Effector memory CD8-positive, alpha-beta T cell (primary cell): ENCODE results near the gene APLF.
"Not testable (repeated sequence)": the region's sequence is repeated elsewhere in the genome, so short reads cannot be mapped to it uniquely, and the experiment has no call there.

Experiments used
- ATAC-seq: fragments of 150-1000 bp; cut with Tn5 transposase; replicated peaks from 2 replicates; pipeline ENCODE4 v1.10.0; 2021; ENCODE audit warnings: mild to moderate bottlenecking, moderate library complexity
- DNase-seq, 3 experiments: peaks; one replicate each; pipeline ENCODE4 v3.0.0; 2021
- H3K27ac Mint-ChIP-seq, 2 donors: one replicate each; pipeline ENCODE4 v1.8.0; 2022; ENCODE audit warnings: mild to moderate bottlenecking in 2 of 2, mixed read lengths in 2 of 2, moderate library complexity in 2 of 2
- H3K27me3 Mint-ChIP-seq, 2 donors: one replicate each; pipeline ENCODE4 v1.8.0; 2022; ENCODE audit warnings: mixed read lengths in 2 of 2
- H3K36me3 Mint-ChIP-seq: one replicate; pipeline ENCODE4 v1.8.0; 2022; ENCODE audit warnings: mild to moderate bottlenecking, moderate library complexity, mixed read lengths; ENCODE audit not compliant: insufficient read depth
- H3K4me1 Mint-ChIP-seq, 2 donors: one replicate each; pipeline ENCODE4 v1.8.0; 2022; ENCODE audit warnings: low read depth in 2 of 2, mixed read lengths in 2 of 2
- H3K4me3 Mint-ChIP-seq, 2 donors: one replicate each; pipeline ENCODE4 v1.8.0; 2022; ENCODE audit warnings: mild to moderate bottlenecking in 2 of 2, mixed read lengths in 2 of 2, moderate library complexity in 2 of 2
- H3K9me3 Mint-ChIP-seq, 2 donors: one replicate each; pipeline ENCODE4 v1.8.0; 2022; ENCODE audit warnings: mixed read lengths in 2 of 2

The APLF gene

DNA sequence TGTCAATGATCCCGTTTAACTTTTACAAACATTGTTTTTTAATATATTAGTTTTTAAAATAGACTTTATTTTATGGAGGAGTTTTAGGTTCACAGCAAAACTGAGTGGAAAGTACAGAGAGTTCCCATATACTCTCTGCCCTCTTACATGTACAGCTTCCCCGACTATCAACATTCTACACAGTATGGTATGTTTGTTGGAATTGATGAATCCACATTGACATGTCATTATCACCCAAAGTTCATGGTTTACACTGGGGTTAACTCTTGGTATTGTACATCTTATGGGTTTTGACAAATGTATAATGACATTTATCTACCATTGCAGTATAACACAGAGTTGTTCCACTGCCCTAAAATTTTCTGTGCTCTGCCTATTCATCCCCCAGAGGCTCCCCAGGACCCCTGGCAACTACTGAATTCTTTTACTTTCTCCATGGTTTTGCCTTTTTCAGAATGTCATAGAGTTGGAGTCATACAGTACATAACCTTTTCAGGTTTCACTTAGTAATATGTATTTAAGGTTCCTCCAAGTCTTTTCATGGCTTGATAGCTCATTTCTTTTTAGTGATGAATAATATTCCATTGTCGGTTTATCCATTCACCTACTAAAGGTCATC lies 5.5 kb downstream of the APLF start:
- ATAC-seq = no peak
- H3K4me3 Mint-ChIP-seq = no peak overlapping the region
- no peaks in the 10 kb centered on the region for H3K27me3 Mint-ChIP-seq

DNA sequence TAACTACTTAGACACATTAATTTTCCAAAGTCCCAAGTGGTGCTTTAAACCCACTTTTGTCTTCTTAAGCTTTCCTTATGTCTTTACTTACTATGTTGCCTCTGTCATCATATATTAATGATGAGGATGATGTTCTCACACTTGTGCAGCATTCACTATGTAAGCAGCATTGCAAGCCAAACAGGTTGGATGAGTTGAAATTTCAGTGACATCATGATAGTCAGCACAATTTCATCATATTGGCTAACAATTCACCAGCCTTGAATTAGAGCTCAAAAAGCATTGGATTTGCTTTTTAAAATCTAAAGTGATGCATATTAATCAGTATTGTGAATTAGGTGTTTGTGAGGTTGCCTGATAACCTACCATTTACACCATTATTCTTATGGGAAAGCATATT lies 7.7 kb downstream of the APLF start:
- Mint-ChIP-seq H3K4me3 (no peak overlapping the region), H3K27ac (no peak overlapping the region)

More for the DNA sequence above, 5.5 kb downstream of the APLF start:
- Mint-ChIP-seq H3K9me3 (no peaks in the 10 kb centered on the region), H3K4me1 (peaks cover 0 to 4% of the 10 kb centered on the region in 2 donors), H3K27ac (no peak overlapping the region), H3K36me3 (no peaks in the 10 kb centered on the region)
- DNase-seq = no peak

DNA sequence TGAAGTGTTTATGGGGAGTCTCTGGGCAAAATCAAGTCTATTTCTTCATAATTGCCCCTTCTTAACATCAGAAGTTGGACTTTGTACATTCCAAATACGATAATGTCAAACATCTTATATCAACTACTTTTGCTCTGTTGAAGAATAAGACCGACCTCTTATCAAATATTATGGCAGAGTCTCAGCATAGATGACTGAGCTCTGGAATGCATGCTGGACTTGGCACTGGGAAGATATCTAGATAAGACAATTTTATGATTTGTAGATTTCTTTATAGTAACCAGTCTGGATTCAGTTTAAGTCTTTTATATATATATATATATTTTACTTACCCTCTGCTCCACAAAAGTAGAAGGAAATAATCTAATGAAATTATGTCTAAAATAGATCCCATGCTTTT lies 8.2 kb downstream of the APLF start:
- H3K27ac Mint-ChIP-seq = no peak overlapping the region
- no peaks in the 10 kb centered on the region for H3K36me3 Mint-ChIP-seq
- no peaks in the 10 kb centered on the region for H3K27me3 Mint-ChIP-seq
- DNase-seq = no peak
- no peak overlapping the region for H3K4me3 Mint-ChIP-seq
- no peaks in the 10 kb centered on the region for H3K4me1 Mint-ChIP-seq
- no peak for ATAC-seq
- H3K9me3 Mint-ChIP-seq = no peaks in the 10 kb centered on the region

More for the DNA sequence above, 7.7 kb downstream of the APLF start:
- H3K27me3 Mint-ChIP-seq = no peaks in the 10 kb centered on the region
- ATAC-seq (no peak), DNase-seq (no peak)
- no peaks in the 10 kb centered on the region for H3K9me3 Mint-ChIP-seq
- no peaks in the 10 kb centered on the region for H3K36me3 Mint-ChIP-seq
- H3K4me1 Mint-ChIP-seq = no peaks in the 10 kb centered on the region

DNA sequence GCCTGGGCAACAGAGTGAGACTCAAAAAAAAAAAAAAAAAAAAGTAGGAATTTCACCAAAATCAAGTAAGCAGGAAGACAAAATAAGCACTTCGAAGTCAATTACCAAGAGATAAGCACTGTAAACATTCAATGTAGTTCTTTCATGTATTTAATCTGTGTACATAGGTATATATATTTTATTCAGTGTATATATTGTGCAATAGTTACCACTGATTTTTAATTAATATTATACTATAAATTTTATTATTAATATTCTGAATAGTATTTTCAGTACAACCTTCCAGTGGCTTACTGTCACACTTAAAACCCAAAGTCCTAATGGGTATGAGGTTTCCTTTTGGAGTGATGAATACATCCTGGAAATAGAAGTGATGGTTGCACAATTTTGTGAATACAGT lies 9.1 kb downstream of the APLF start:
- Mint-ChIP-seq H3K4me3 (no peak overlapping the region), H3K27me3 (no peaks in the 10 kb centered on the region), H3K4me1 (no peaks in the 10 kb centered on the region), H3K9me3 (no peaks in the 10 kb centered on the region), H3K36me3 (no peaks in the 10 kb centered on the region), H3K27ac (no peak overlapping the region)
- no peak for DNase-seq
- ATAC-seq = no peak

DNA sequence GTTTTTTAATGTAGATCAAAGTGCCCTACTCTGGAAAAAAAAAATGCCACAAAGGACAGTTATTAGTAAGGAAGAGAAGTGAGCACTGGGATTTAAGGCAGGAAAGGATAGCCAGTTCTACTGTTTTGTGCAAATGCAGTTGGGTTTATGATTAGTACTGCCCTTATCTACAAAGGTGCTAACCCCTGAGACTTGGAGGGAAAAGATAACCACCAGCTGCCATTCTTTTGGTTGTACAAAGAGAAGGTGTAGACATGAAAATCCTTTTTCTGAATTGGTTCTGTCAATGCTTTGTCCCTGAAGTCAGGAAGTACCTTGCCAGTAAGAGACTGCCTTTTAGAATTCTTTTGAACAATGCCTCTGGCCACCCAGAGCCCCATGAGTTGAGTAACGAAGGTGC lies 11.3 kb downstream of the APLF start:
- Mint-ChIP-seq H3K4me1 (no peaks in the 10 kb centered on the region), H3K9me3 (no peaks in the 10 kb centered on the region), H3K4me3 (no peak overlapping the region), H3K27me3 (no peaks in the 10 kb centered on the region), H3K36me3 (no peaks in the 10 kb centered on the region), H3K27ac (no peak overlapping the region)
- no peak for ATAC-seq
- no peak for DNase-seq

- Mint-ChIP-seq H3K9me3 (no peaks in the 10 kb centered on the region), H3K27me3 (no peaks in the 10 kb centered on the region), H3K4me3 (no peak overlapping the region), H3K27ac (no peak overlapping the region), H3K4me1 (no peaks in the 10 kb centered on the region), H3K36me3 (no peaks in the 10 kb centered on the region)
- DNase-seq (no peak), ATAC-seq (no peak)
These were observed 15.0 kb downstream of the APLF start for GRCh38 chr2:68482296-68482820.

- Mint-ChIP-seq H3K4me1 (peaks cover 0 to 4% of the 10 kb centered on the region in 2 donors), H3K27ac (no peak overlapping the region), H3K27me3 (no peaks in the 10 kb centered on the region), H3K9me3 (no peaks in the 10 kb centered on the region), H3K36me3 (no peaks in the 10 kb centered on the region), H3K4me3 (no peak overlapping the region)
- ATAC-seq (no peak), DNase-seq (no peak)
These were observed 15.6 kb downstream of the APLF start for GRCh38 chr2:68483011-68483410.

GRCh38 chr2:68487773-68488355 lies 20.5 kb downstream of the APLF start:
- Mint-ChIP-seq H3K4me3 (no peak overlapping the region), H3K27ac (no peak overlapping the region), H3K4me1 (peaks cover 0 to 4% of the 10 kb centered on the region in 2 donors), H3K9me3 (no peaks in the 10 kb centered on the region), H3K36me3 (no peaks in the 10 kb centered on the region), H3K27me3 (no peaks in the 10 kb centered on the region)
- DNase-seq (no peak), ATAC-seq (peak; percentile 58)

- not testable (repeated sequence) for H3K27ac Mint-ChIP-seq, H3K4me3 Mint-ChIP-seq, H3K4me1 Mint-ChIP-seq, H3K36me3 Mint-ChIP-seq, H3K27me3 Mint-ChIP-seq, H3K9me3 Mint-ChIP-seq, DNase-seq, ATAC-seq
These were observed 21.2 kb downstream of the APLF start for GRCh38 chr2:68488605-68489004.

- Mint-ChIP-seq H3K27me3 (no peaks in the 10 kb centered on the region), H3K36me3 (no peaks in the 10 kb centered on the region), H3K27ac (no peak overlapping the region), H3K9me3 (no peaks in the 10 kb centered on the region), H3K4me1 (peaks cover 0 to 4% of the 10 kb centered on the region in 2 donors), H3K4me3 (no peak overlapping the region)
- DNase-seq (no peak), ATAC-seq (no peak)
These were observed 21.9 kb downstream of the APLF start for GRCh38 chr2:68489282-68489681.

- H3K36me3 Mint-ChIP-seq = no peaks in the 10 kb centered on the region
- no peaks in the 10 kb centered on the region for H3K9me3 Mint-ChIP-seq
- no peaks in the 10 kb centered on the region for H3K27me3 Mint-ChIP-seq
These were observed 24.2 kb downstream of the APLF start for GRCh38 chr2:68491582-68491981.

DNA sequence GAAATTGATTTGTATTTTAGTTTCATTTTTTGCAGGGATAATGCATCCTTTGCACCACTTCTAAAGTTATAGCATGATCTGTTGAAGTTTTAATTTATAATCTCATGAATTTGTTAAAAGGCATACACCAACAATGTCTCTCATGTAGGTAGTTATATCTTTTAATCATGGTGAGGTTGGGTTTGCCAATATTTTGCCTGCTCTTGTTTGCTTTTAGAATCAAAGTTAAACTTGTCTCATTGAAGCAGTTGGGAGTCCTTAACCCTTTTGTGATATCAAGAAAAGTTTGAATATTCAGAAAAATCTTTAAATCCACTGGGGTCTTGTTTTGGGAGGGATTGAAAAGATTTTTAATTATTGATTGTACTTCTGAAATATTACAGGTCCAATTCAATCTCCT lies 31.7 kb downstream of the APLF start:
- Mint-ChIP-seq H3K27me3 (no peaks in the 10 kb centered on the region), H3K36me3 (no peaks in the 10 kb centered on the region), H3K4me1 (no peaks in the 10 kb centered on the region), H3K4me3 (no peak overlapping the region), H3K9me3 (peaks cover 0 to 4% of the 10 kb centered on the region in 2 donors), H3K27ac (no peak overlapping the region)
- no peak for ATAC-seq
- no peak for DNase-seq

More at GRCh38 chr2:68491582-68491981, 24.2 kb downstream of the APLF start:
- DNase-seq (no peak), ATAC-seq (no peak)
- peaks cover 0 to 4% of the 10 kb centered on the region in 2 donors for H3K4me1 Mint-ChIP-seq
- H3K4me3 Mint-ChIP-seq = no peak overlapping the region
- no peak overlapping the region for H3K27ac Mint-ChIP-seq

- Mint-ChIP-seq H3K27me3 (no peaks in the 10 kb centered on the region), H3K4me1 (peaks cover 0 to under 1% of the 10 kb centered on the region in 2 donors)
These were observed 33.3 kb downstream of the APLF start for GRCh38 chr2:68500649-68501048.

DNA sequence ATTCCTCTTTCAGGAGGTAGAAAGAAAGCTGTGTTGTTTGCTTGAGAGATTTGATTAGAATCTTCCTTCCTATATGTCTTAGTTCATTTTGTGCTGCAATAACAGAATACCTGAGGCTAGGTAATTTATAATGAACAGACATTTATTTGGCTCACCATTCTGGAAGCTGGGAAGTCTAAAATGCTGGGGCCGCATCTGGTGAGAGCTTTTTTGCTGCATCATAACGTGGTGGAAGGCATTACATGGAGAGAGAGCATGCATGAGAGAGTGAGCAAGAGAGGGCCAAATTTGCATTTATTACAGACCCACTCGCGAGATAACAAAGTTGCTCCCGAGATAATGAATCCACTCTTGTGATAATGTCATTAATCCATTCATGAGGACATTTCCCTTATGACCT lies 34.4 kb downstream of the APLF start:
- Mint-ChIP-seq H3K4me3 (no peak overlapping the region), H3K36me3 (no peaks in the 10 kb centered on the region), H3K27me3 (no peaks in the 10 kb centered on the region), H3K9me3 (peaks cover 0 to 2% of the 10 kb centered on the region in 2 donors), H3K27ac (no peak overlapping the region), H3K4me1 (peaks cover 9 to 10% of the 10 kb centered on the region in 2 donors)
- DNase-seq (no peak), ATAC-seq (no peak)

More at GRCh38 chr2:68500649-68501048, 33.3 kb downstream of the APLF start:
- Mint-ChIP-seq H3K9me3 (peaks cover 0 to 4% of the 10 kb centered on the region in 2 donors), H3K36me3 (no peaks in the 10 kb centered on the region), H3K4me3 (no peak overlapping the region), H3K27ac (no peak overlapping the region)
- ATAC-seq = no peak
- no peak for DNase-seq
